Gastroesophageal sphincter (tissue), 4 donors: ENCODE measurements around the gene PDZRN4. TPM values are rescaled to one million over a fixed set of nuclear protein-coding genes. Genes with fewer than 3 reads are reported as not detected.
"Not testable (repeated sequence)": the region's sequence is repeated elsewhere in the genome, so short reads cannot be mapped to it uniquely, and the experiment has no call there.

Experiments used
- ATAC-seq: fragments of 150-250 bp; one replicate; pipeline ENCODE4 v1.9.1; 2016; ENCODE audit warnings: mild to moderate bottlenecking, moderate library complexity
- H3K27ac ChIP-seq, 4 donors: fragments of 200-600 bp; sonication (generic) in 3 of 4; 1 replicate in 3 of 4; 2 replicates in 1 of 4; pipeline ENCODE4 v1.5.1; 2016 to 2019
- H3K27me3 ChIP-seq: fragments of 200-600 bp; sonication (generic); one replicate; pipeline ENCODE4 v1.5.1; 2019
- H3K36me3 ChIP-seq, 2 donors: fragments of 200-600 bp; sonication (generic); one replicate each; pipeline ENCODE4 v1.5.1; 2019; ENCODE audit warnings: control low read depth in 1 of 2
- H3K4me1 ChIP-seq, 3 donors: fragments of 200-600 bp; sonication (generic); 1 replicate in 2 of 3; 2 replicates in 1 of 3; pipeline ENCODE4 v1.5.1; 2016 to 2019; ENCODE audit warnings: control low read depth in 2 of 3
- H3K4me3 ChIP-seq, 2 donors: fragments of 200-600 bp; sonication (generic); one replicate each; pipeline ENCODE4 v1.5.1; 2019; ENCODE audit warnings: mild to moderate bottlenecking in 1 of 2, moderate library complexity in 1 of 2
- H3K9me3 ChIP-seq, 3 donors: fragments of 200-600 bp; sonication (generic); one replicate each; pipeline ENCODE4 v1.5.1; 2017 to 2019; ENCODE audit warnings: control low read depth in 2 of 3
- CTCF ChIP-seq, 4 experiments: fragments of 200-600 bp in 2 of 4; fragments of 450-650 bp in 2 of 4; sonication (generic) in 1 of 4; IDR thresholded peaks; one replicate each; pipeline ENCODE4 v1.5.1; 2017 to 2019; ENCODE audit warnings: antibody characterized with exemption in 4 of 4, mild to moderate bottlenecking in 2 of 4, moderate library complexity in 2 of 4
- EP300 ChIP-seq: sonication (generic); formaldehyde crosslinking; IDR thresholded peaks from one replicate; pipeline ENCODE4 v1.6.1; 2017; ENCODE audit warnings: antibody characterized with exemption, mild to moderate bottlenecking
- POLR2A ChIP-seq, 2 donors: fragments of 450-650 bp; IDR thresholded peaks; one replicate each; pipeline ENCODE4 v1.6.1; 2017; ENCODE audit warnings: antibody characterized with exemption in 2 of 2, mild to moderate bottlenecking in 2 of 2, moderate library complexity in 1 of 2
- POLR2AphosphoS5 ChIP-seq: sonication (generic); formaldehyde crosslinking; IDR thresholded peaks from one replicate; pipeline ENCODE4 v1.6.1; 2017; ENCODE audit warnings: antibody characterized with exemption
- WGBS, 2 donors: methylation state at CpG; one replicate each; pipeline ENCODE4 v1.1.5; 2018; ENCODE audit warnings: low coverage in 1 of 2; 5-methylcytosine and 5-hydroxymethylcytosine counted together
- total RNA-seq, 4 donors: library from RNA; depleted of rRNA; stranded (reverse); fragments of >200 nt; gene quantifications; one replicate each; pipeline ENCODE4 v1.1.0, GENCODE V29; 2016

PDZRN4 gene
- total RNA-seq, 4 donors from 2014 or later = 32.0 to 87.8 (median 50.8) TPM

GRCh38 chr12:41184864-41185263 lies 3.3 kb upstream of the PDZRN4 start:
- no peak for ATAC-seq
- TF ChIP-seq EP300 = no peak
- no peak for TF ChIP-seq POLR2A (IDR thresholded peaks at IDR 0.05)
- H3K36me3 ChIP-seq = no peaks in the 10 kb centered on the region
- no peak overlapping the region for H3K4me3 ChIP-seq
- H3K4me1 ChIP-seq = peaks cover 0 to 23% (median 0%) of the 10 kb centered on the region in 3 donors
- no peaks in the 10 kb centered on the region for H3K9me3 ChIP-seq
- H3K27me3 ChIP-seq = peaks cover 4% of the 10 kb centered on the region
- H3K27ac ChIP-seq = peak overlapping the region in 2 of 4 donors; percentile 47 to 90

GRCh38 chr12:41186026-41186425 lies 2.1 kb upstream of the PDZRN4 start:
- Histone ChIP-seq H3K27ac (peak overlapping the region in 3 of 4 donors; percentile 6 to 90 (median 47)), H3K4me3 (no peak overlapping the region), H3K4me1 (peaks cover 0 to 30% (median 0%) of the 10 kb centered on the region in 3 donors), H3K27me3 (peaks cover 4% of the 10 kb centered on the region), H3K36me3 (no peaks in the 10 kb centered on the region), H3K9me3 (no peaks in the 10 kb centered on the region)
- ATAC-seq = no peak
- no peak for TF ChIP-seq CTCF (IDR thresholded peaks at IDR 0.05)
- TF ChIP-seq POLR2AphosphoS5 = no peak
- no peak for TF ChIP-seq POLR2A (IDR thresholded peaks at IDR 0.05)
- no peak for TF ChIP-seq EP300
- WGBS, 2 donors = 17 to 36% methylated on average over 3 of the region's 3 CpGs

- no peaks in the 10 kb centered on the region for H3K36me3 ChIP-seq
These were observed 798 bp downstream of the PDZRN4 start for GRCh38 chr12:41188841-41189394.

GRCh38 chr12:41189395-41190251 lies 1.5 kb downstream of the PDZRN4 start:
- Histone ChIP-seq H3K9me3 (no peaks in the 10 kb centered on the region), H3K4me1 (peaks cover 0 to 64% (median 0%) of the 10 kb centered on the region in 3 donors), H3K27me3 (peaks cover 4% of the 10 kb centered on the region), H3K36me3 (no peaks in the 10 kb centered on the region), H3K4me3 (peak overlapping the region; percentile 50 to 68), H3K27ac (peak overlapping the region; percentile 71 to 90 (median 86))
- 1% methylated on average over 10 to 27 of the region's 34 CpGs for WGBS, 2 donors
- peak; percentile 73 for ATAC-seq
- TF ChIP-seq CTCF (IDR thresholded peaks at IDR 0.05) = no peak
- TF ChIP-seq POLR2AphosphoS5 = peak; percentile 57
- peak; percentile 38 to 55 for TF ChIP-seq POLR2A (IDR thresholded peaks at IDR 0.05)

More at GRCh38 chr12:41188841-41189394, 798 bp downstream of the PDZRN4 start:
- Histone ChIP-seq H3K27ac (peak overlapping the region; percentile 71 to 90 (median 86)), H3K4me1 (peaks cover 0 to 58% (median 0%) of the 10 kb centered on the region in 3 donors), H3K4me3 (peak overlapping the region; percentile 50 to 68), H3K27me3 (peaks cover 4% of the 10 kb centered on the region), H3K9me3 (no peaks in the 10 kb centered on the region)
- WGBS, 2 donors = 0 to 2% methylated on average over 6 to 14 of the region's 49 CpGs
- TF ChIP-seq CTCF (IDR thresholded peaks at IDR 0.05) (no peak), EP300 (no peak), POLR2AphosphoS5 (no peak)
- ATAC-seq = peak; percentile 40

- peak overlapping the region; percentile 50 to 68 for H3K4me3 ChIP-seq
- H3K4me1 ChIP-seq = peaks cover 0 to 64% (median 0%) of the 10 kb centered on the region in 3 donors
- TF ChIP-seq CTCF (IDR thresholded peaks at IDR 0.05) (peak; percentile 54 to 77 (median 70)), POLR2AphosphoS5 (no peak)
- WGBS, 2 donors = 2 to 6% methylated on average over 5 of the region's 5 CpGs
- peak; percentile 49 for ATAC-seq
- peak overlapping the region; percentile 71 to 90 (median 86) for H3K27ac ChIP-seq
- H3K9me3 ChIP-seq = no peaks in the 10 kb centered on the region
- H3K27me3 ChIP-seq = peaks cover 4% of the 10 kb centered on the region
- H3K36me3 ChIP-seq = no peaks in the 10 kb centered on the region
These were observed 2.2 kb downstream of the PDZRN4 start for GRCh38 chr12:41190338-41190737.

GRCh38 chr12:41191549-41191948 lies 3.4 kb downstream of the PDZRN4 start:
- H3K4me3 ChIP-seq = peak overlapping the region in 1 of 2 donors; percentile 3
- WGBS, 2 donors = 84 to 92% methylated on average over 3 of the region's 3 CpGs
- not testable (repeated sequence) for H3K36me3 ChIP-seq, ATAC-seq, H3K27me3 ChIP-seq, H3K9me3 ChIP-seq
- H3K4me1 ChIP-seq = peaks cover 0 to 64% (median 0%) of the 10 kb centered on the region in 3 donors
- peak overlapping the region in 1 of 4 donors; percentile 90 for H3K27ac ChIP-seq
